GM23248 (cell line): ENCODE results near the gene CORIN.

Source experiments
- EZH2 ChIP-seq: fragments of 200-600 bp; sonication (generic); IDR thresholded peaks from 2 replicates; pipeline ENCODE4 v1.6.1; 2018; ENCODE audit warnings: antibody characterized with exemption, mild to moderate bottlenecking; ENCODE audit not compliant: insufficient read depth, poor library complexity, severe bottlenecking
- EZH2phosphoT487 ChIP-seq: fragments of 200-600 bp; sonication (generic); IDR thresholded peaks from 2 replicates; pipeline ENCODE4 v1.6.1; 2018; ENCODE audit warnings: antibody characterized with exemption, moderate library complexity, mild to moderate bottlenecking, low read depth; ENCODE audit not compliant: insufficient read depth

- no peak for TF ChIP-seq EZH2
- no peak for TF ChIP-seq EZH2phosphoT487
These were observed 20.6 kb downstream of the CORIN start for GRCh38 chr4:47817275-47817674.
